Subcutaneous adipose tissue (tissue), 4 donors: ENCODE data around the gene GSTK1. TPM values are rescaled to one million over a fixed set of nuclear protein-coding genes. Genes with fewer than 3 reads are reported as not detected.

Experiments used
- total RNA-seq, 4 donors: library from RNA; depleted of rRNA; stranded (reverse); fragments of >200 nt; gene quantifications; one replicate each; pipeline ENCODE4 v1.1.0, GENCODE V29; 2016
- TF ChIP-seq, protein P1 (sequence below): fragments of 450-650 bp; IDR thresholded peaks from one replicate; pipeline ENCODE4 v1.5.1; 2016; ENCODE audit warnings: low read depth, mild to moderate bottlenecking, control low read depth, antibody characterized with exemption, moderate library complexity

The GSTK1 gene
- total RNA-seq, 4 donors from 2014 or later = 179 to 264 (median 208) TPM

GRCh38 chr7:143242306-143242705 lies 20.9 kb upstream of the GSTK1 start:
- TF ChIP-seq, protein P1, sequence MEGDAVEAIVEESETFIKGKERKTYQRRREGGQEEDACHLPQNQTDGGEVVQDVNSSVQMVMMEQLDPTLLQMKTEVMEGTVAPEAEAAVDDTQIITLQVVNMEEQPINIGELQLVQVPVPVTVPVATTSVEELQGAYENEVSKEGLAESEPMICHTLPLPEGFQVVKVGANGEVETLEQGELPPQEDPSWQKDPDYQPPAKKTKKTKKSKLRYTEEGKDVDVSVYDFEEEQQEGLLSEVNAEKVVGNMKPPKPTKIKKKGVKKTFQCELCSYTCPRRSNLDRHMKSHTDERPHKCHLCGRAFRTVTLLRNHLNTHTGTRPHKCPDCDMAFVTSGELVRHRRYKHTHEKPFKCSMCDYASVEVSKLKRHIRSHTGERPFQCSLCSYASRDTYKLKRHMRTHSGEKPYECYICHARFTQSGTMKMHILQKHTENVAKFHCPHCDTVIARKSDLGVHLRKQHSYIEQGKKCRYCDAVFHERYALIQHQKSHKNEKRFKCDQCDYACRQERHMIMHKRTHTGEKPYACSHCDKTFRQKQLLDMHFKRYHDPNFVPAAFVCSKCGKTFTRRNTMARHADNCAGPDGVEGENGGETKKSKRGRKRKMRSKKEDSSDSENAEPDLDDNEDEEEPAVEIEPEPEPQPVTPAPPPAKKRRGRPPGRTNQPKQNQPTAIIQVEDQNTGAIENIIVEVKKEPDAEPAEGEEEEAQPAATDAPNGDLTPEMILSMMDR = no peak

- TF ChIP-seq, protein P1 = no peak
Measured at GRCh38 chr7:143243111-143243510, 20.1 kb upstream of the GSTK1 start.

- TF ChIP-seq, protein P1 = no peak
Measured at GRCh38 chr7:143243614-143244013, 19.6 kb upstream of the GSTK1 start.

- TF ChIP-seq, protein P1 = no peak
Measured at GRCh38 chr7:143244321-143244720, 18.9 kb upstream of the GSTK1 start.

DNA sequence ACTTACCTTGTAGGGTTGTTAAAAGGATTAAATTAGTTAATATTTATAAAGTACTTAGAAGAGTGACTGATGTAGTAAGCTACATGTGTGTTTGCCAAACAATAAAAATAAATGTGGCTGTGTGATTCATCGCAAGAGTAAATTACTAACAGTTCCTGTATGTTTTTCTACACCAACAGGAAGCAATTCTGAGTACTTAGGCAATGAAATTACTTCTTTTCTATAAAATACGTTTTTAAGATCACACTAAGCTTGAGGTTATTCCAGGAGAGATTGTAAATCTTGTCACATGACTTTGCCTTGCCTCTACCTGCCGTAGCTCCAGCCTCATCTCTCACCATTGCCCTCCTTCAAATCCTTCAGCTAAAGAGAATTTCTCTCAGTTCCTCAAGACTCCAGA lies 18.1 kb upstream of the GSTK1 start:
- TF ChIP-seq, protein P1 = no peak

- TF ChIP-seq, protein P1 = no peak
Measured at GRCh38 chr7:143247372-143247771, 15.9 kb upstream of the GSTK1 start.

- TF ChIP-seq, protein P1 = no peak
Measured at GRCh38 chr7:143248761-143249354, 14.4 kb upstream of the GSTK1 start.
